Measurements from ENCODE around the gene ATP6V1E1.

The ATP6V1E1 gene

DNA sequence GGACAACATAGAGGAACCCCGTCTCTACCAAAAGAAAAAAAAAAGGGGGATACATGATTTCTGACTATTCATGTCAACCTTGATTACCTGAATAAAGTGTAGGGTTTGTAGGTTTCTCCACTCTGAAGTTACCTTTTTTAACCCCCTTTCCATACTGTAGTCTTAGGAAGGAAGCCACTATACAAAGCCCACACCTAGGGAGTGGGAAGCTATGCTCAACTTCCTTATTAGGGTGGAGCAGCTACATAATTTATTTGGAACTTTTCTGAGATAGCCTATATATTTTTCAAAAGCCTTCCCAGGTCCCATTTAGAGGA is 582 bp upstream of the ATP6V1E1 start:
- Histone ChIP-seq H3K4me2 (ENCODE audit: low read depth, low read length) (peak overlapping the region; percentile 90), H3K27ac (ENCODE audit: low read length) (peak overlapping the region; percentile 76), H3K79me2 (ENCODE audit: low read length) (peaks cover 50% of the 10 kb centered on the region), H4K20me1 (ENCODE audit: insufficient read depth, low read length) (no peaks in the 10 kb centered on the region), H3K36me3 (replicated peaks; ENCODE audit: insufficient read depth, low read length) (no peaks in the 10 kb centered on the region), H2AFZ (ENCODE audit: low read length) (peak overlapping the region; percentile 53), H3K9me3 (replicated peaks; ENCODE audit: insufficient read depth, low read length) (no peaks in the 10 kb centered on the region), H3K4me1 (ENCODE audit: low read length) (no peaks in the 10 kb centered on the region), H3K9ac (ENCODE audit: low read length) (peak overlapping the region; percentile 94), H3K9me2 (replicated peaks; ENCODE audit: insufficient read depth, low read length) (no peaks in the 10 kb centered on the region), H3F3A (ENCODE audit: insufficient read depth, low read length) (peaks cover 5% of the 10 kb centered on the region; the same call in 1 of the 2 replicates), H3K27me3 (replicated peaks; ENCODE audit: insufficient read depth, low read length) (no peaks in the 10 kb centered on the region), H3K4me3 (ENCODE audit: low read length) (peak overlapping the region; percentile 98)
- DNase-seq = no peak
- TF ChIP-seq EZH2phosphoT487 (IDR thresholded peaks at IDR 0.05; ENCODE audit: low read length) = no peak

DNA sequence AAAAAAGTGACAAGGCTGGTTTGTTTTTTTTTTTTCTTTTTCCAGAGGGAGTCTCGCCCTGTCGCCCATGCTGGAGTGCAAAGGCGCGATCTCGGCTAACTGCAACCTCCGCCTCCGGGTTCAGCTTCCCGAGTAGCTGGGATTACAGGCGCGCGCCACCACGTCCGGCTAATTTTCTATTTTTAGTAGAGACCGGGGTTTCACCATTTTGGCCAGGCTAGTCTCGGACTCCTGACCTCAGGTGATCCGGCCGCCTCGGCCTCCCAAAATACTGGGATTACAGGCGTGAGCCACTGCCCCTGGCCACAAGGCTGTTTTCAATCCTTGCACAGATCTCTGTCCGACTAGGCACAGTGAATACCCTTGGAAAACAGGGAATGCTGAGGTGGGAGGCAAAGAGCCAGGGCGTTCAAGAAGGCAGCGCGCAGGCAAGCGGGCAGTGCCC is 566 bp downstream of the ATP6V1E1 start:
- H3K36me3 ChIP-seq (replicated peaks; ENCODE audit: insufficient read depth, low read length) = no peaks in the 10 kb centered on the region
- no peaks in the 10 kb centered on the region for H3K9me3 ChIP-seq (replicated peaks; ENCODE audit: insufficient read depth, low read length)
- no peak for DNase-seq
- no peaks in the 10 kb centered on the region for H4K20me1 ChIP-seq (ENCODE audit: insufficient read depth, low read length)
- H3K4me1 ChIP-seq (ENCODE audit: low read length) = no peaks in the 10 kb centered on the region
- peaks cover 61% of the 10 kb centered on the region for H3K79me2 ChIP-seq (ENCODE audit: low read length)
- H3K27ac ChIP-seq (ENCODE audit: low read length) = peak overlapping the region; percentile 76
- TF ChIP-seq EZH2 (optimal IDR thresholded peaks at IDR 0.05; ENCODE audit: low read depth, low read length) (no peak), EZH2phosphoT487 (IDR thresholded peaks at IDR 0.05; ENCODE audit: low read length) (no peak)
- TF ChIP-seq, protein P1, sequence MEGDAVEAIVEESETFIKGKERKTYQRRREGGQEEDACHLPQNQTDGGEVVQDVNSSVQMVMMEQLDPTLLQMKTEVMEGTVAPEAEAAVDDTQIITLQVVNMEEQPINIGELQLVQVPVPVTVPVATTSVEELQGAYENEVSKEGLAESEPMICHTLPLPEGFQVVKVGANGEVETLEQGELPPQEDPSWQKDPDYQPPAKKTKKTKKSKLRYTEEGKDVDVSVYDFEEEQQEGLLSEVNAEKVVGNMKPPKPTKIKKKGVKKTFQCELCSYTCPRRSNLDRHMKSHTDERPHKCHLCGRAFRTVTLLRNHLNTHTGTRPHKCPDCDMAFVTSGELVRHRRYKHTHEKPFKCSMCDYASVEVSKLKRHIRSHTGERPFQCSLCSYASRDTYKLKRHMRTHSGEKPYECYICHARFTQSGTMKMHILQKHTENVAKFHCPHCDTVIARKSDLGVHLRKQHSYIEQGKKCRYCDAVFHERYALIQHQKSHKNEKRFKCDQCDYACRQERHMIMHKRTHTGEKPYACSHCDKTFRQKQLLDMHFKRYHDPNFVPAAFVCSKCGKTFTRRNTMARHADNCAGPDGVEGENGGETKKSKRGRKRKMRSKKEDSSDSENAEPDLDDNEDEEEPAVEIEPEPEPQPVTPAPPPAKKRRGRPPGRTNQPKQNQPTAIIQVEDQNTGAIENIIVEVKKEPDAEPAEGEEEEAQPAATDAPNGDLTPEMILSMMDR (IDR thresholded peaks at IDR 0.05; ENCODE audit: low read length) = no peak
- H3K4me3 ChIP-seq (ENCODE audit: low read length) = peak overlapping the region; percentile 98
- no peaks in the 10 kb centered on the region for H3K9me2 ChIP-seq (replicated peaks; ENCODE audit: insufficient read depth, low read length)
- H3F3A ChIP-seq (ENCODE audit: insufficient read depth, low read length) = peaks cover 5% of the 10 kb centered on the region; the same call in 1 of the 2 replicates
- H2AFZ ChIP-seq (ENCODE audit: low read length) = peak overlapping the region; percentile 73
- no peaks in the 10 kb centered on the region for H3K27me3 ChIP-seq (replicated peaks; ENCODE audit: insufficient read depth, low read length)
- peak overlapping the region; percentile 94 for H3K9ac ChIP-seq (ENCODE audit: low read length)
- peak overlapping the region; percentile 38 for H3K4me2 ChIP-seq (ENCODE audit: low read depth, low read length)

DNA sequence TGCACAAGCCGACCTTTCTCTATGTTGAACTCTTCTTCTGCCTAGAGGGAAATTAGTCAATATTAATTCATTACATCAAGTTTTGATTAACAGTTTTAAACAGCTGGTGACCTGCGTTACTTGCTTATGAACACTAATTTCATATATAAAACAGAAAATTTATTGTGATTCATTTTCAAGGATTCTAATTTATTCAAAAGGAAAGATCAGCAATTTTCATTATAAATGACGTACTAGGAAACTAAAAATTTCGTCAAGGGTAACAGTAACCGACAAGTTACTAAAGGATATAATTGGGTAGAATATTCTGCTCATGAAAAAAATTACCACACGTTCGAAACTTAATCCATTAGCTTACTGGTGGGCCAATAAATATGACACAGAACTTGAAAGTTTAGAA is 15.3 kb downstream of the ATP6V1E1 start:
- Histone ChIP-seq H3K9me2 (replicated peaks; ENCODE audit: insufficient read depth, low read length) (no peaks in the 10 kb centered on the region), H3K79me2 (ENCODE audit: low read length) (peaks cover 19% of the 10 kb centered on the region; the same call in 1 of the 2 replicates), H3K4me2 (ENCODE audit: low read depth, low read length) (no peak overlapping the region), H3K36me3 (replicated peaks; ENCODE audit: insufficient read depth, low read length) (peaks cover 14% of the 10 kb centered on the region; the same call in 1 of the 2 replicates), H3K4me3 (ENCODE audit: low read length) (no peak overlapping the region), H2AFZ (ENCODE audit: low read length) (no peak overlapping the region), H3K9ac (ENCODE audit: low read length) (no peak overlapping the region), H3K4me1 (ENCODE audit: low read length) (no peaks in the 10 kb centered on the region), H3K9me3 (replicated peaks; ENCODE audit: insufficient read depth, low read length) (no peaks in the 10 kb centered on the region), H3K27me3 (replicated peaks; ENCODE audit: insufficient read depth, low read length) (no peaks in the 10 kb centered on the region), H3K27ac (ENCODE audit: low read length) (no peak overlapping the region), H3F3A (ENCODE audit: insufficient read depth, low read length) (no peaks in the 10 kb centered on the region), H4K20me1 (ENCODE audit: insufficient read depth, low read length) (no peaks in the 10 kb centered on the region)
- no peak for TF ChIP-seq EZH2 (optimal IDR thresholded peaks at IDR 0.05; ENCODE audit: low read depth, low read length)
- TF ChIP-seq, protein P1 (IDR thresholded peaks at IDR 0.05; ENCODE audit: low read length) = no peak
- no peak for TF ChIP-seq EZH2phosphoT487 (IDR thresholded peaks at IDR 0.05; ENCODE audit: low read length)
- DNase-seq = no peak

DNA sequence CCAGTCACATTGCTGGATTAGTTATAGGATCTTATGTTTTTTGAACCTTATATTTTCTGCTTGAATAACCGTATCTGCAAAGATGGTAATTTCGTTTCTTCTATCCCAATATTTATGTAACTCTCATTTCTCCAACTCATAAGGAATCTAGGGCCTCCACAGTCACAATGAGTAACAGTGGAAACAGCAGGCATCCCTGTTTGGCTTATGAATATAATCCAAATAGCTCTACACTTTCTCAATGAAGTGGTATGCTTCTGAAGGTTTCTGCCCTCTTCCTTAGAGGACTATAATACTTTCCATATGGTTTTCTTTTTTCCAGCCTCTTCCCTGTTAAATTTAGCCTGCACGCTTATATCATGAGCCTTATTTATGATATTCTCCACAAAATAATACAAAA is 16.5 kb downstream of the ATP6V1E1 start:
- H3K4me1 ChIP-seq (ENCODE audit: low read length) = no peaks in the 10 kb centered on the region
- no peak for DNase-seq
- H3K4me3 ChIP-seq (ENCODE audit: low read length) = no peak overlapping the region
- H3K27ac ChIP-seq (ENCODE audit: low read length) = no peak overlapping the region
- H3K4me2 ChIP-seq (ENCODE audit: low read depth, low read length) = no peak overlapping the region
- no peaks in the 10 kb centered on the region for H3K27me3 ChIP-seq (replicated peaks; ENCODE audit: insufficient read depth, low read length)
- no peak overlapping the region for H3K9ac ChIP-seq (ENCODE audit: low read length)
- peaks cover 22% of the 10 kb centered on the region; the same call in 1 of the 2 replicates for H3K79me2 ChIP-seq (ENCODE audit: low read length)
- H2AFZ ChIP-seq (ENCODE audit: low read length) = no peak overlapping the region
- H3F3A ChIP-seq (ENCODE audit: insufficient read depth, low read length) = no peaks in the 10 kb centered on the region
- H3K36me3 ChIP-seq (replicated peaks; ENCODE audit: insufficient read depth, low read length) = peaks cover 14% of the 10 kb centered on the region; the same call in 1 of the 2 replicates
- H3K9me2 ChIP-seq (replicated peaks; ENCODE audit: insufficient read depth, low read length) = no peaks in the 10 kb centered on the region
- TF ChIP-seq, protein P1 (IDR thresholded peaks at IDR 0.05; ENCODE audit: low read length) = no peak
- TF ChIP-seq EZH2 (optimal IDR thresholded peaks at IDR 0.05; ENCODE audit: low read depth, low read length) (no peak), EZH2phosphoT487 (IDR thresholded peaks at IDR 0.05; ENCODE audit: low read length) (no peak)
- H4K20me1 ChIP-seq (ENCODE audit: insufficient read depth, low read length) = no peaks in the 10 kb centered on the region
- H3K9me3 ChIP-seq (replicated peaks; ENCODE audit: insufficient read depth, low read length) = no peaks in the 10 kb centered on the region

Data from MM.1S (cell line).